Hematopoietic multipotent progenitor cell treated with erythropoietin and hydrocortisone succinate and interleukin-3 and kit ligand, for 4 days (in vitro differentiated cells): Measurements from ENCODE around the gene ATP2B2.
A peak's percentile ranks its signal among the peaks of the same experiment; 100 is the strongest.

Experiments
- DNase-seq: peaks from one replicate; pipeline ENCODE4 v3.0.0-alpha.2; 2015

Gene ATP2B2

DNA sequence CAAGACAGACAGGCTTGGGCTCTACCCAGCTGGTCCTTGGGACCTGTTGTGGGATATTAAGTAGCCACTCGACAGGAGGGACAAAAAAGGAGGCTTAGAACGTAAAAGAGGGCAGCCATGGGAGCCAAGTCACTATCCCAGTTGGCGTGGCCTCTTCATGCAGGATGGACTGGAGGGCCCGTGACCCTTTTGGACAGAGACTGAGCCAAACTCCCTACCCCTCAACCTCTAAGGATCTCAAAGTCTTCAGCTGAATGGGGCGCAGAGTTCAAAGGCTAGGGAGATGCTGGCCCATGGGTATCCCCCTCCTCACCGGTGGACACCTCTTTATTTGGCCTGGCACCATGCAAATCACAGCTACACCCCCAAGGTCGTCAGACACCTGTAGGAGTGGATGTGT, 126.6 kb downstream of the ATP2B2 start:
- no peak for DNase-seq

DNA sequence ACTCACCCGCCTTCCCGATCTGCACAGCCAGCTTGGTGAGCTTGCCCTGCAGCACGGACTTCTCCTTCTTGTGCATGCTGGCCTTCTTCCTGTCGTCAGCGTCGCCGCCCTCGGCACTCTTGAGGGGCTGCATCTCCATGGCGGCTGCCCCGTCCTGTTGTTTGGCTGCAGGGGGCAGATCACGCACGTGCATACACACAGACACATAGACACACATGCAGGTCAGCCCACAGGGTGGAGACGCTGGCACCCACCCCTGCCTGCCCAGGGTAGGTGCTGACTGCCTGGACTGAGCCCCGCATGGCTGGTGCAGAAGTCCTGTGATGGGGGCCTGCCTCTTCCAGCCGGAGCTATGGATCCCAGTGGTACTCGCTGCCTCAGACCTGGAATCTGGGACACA, 127.1 kb downstream of the ATP2B2 start:
- DNase-seq, result no peak

DNA sequence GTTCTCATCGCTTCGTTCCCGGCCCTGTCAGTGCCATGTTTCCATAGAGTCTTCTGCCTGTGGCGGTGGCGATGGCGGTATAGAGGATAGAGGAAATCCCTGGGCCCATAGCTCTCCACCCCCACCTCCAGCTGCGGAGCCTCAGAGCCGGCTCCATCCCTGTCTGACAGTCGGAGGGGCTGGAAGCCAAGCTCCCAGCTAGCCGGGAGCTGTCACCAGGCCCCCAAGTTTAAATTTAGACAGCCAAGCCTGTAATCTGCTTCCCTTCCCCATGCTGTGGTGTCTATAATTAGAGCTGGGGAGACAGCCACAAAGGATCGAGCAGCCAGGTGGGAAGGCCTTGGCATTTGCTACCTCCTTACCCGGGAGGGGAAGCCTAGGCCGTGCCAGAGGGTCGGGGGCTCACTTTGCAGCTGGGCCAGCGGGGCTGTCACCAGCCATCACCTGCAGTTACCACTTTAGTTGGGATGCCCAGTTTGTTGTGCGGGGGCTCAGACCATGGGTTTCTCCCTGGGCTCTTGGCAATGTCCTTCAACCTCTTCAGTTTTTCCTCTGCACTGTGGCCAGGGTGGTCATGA, 128.1 kb downstream of the ATP2B2 start:
- DNase-seq, result no peak

- no peak for DNase-seq
These were observed 129.0 kb downstream of the ATP2B2 start for GRCh38 chr3:10376353-10376752.

- no peak for DNase-seq
These were observed 129.9 kb downstream of the ATP2B2 start for GRCh38 chr3:10375296-10376053.

DNA sequence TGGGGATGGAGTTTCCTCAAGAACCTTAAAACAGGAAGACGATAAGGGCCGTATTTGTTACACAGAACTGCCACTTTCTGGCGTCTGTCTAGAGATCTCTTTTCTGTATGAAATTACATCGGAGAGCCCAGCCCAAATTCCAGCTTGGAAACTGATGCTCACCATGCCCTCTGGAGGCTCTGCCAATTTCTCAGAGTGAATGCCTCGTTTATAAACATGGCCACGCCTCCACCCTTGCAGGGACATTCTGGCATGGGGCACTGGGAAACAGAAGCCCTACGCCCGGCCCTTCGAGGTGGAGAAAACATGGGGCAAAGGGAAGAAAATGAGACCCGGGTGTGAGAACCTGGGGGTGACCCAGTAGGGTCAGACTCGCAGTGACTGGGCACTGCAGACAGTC, 131.1 kb downstream of the ATP2B2 start:
- DNase-seq, result no peak

DNA sequence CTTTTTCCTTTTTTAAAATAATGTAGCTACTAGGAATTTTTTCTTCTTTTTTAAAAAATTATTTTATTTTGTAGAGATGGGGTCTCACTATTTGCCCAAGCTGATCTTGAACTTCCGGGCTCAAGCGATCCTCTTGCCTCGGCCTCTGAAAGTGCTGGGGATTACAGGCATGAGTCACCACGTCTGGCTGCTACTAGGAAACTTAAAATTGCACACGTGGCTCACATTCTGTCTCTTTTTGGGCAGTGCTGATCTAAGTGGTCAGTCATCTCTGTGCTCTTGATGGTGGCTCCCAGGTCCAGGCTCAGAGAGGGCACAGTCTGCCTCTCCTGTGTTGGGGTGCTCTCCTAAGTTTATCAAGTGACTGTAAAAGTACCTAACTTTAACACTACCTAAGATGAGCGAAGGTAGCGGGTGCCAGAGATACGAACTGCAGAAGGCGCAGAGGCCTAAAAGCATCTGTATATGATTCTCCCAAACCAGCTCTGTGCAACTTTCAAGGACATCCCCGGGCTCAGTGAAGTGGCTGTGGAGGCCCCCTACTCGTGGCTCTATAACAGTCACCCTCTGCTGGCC, 131.6 kb downstream of the ATP2B2 start:
- no peak for DNase-seq

- no peak for DNase-seq
These were observed 133.6 kb downstream of the ATP2B2 start for GRCh38 chr3:10371789-10372188.

DNA sequence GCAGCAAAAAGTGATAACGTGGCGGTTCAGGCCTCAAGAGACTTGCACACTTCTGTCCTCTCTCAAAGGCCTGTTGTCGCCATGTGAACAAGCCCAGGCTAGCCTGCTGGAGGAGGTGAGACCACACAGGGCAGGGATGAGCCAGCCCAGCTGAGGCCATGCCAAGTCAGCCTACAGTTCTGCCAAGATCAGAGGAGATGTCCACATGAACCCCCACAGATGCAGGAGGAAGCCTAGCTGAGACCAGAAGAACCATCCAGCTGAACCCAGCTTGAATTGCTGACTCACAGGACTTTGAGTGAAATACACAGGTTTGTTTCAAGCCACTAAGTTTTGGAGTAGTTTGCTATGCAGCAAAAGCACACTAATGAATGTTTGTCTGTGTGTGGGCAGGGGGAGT, 134.2 kb downstream of the ATP2B2 start:
- DNase-seq, result no peak

DNA sequence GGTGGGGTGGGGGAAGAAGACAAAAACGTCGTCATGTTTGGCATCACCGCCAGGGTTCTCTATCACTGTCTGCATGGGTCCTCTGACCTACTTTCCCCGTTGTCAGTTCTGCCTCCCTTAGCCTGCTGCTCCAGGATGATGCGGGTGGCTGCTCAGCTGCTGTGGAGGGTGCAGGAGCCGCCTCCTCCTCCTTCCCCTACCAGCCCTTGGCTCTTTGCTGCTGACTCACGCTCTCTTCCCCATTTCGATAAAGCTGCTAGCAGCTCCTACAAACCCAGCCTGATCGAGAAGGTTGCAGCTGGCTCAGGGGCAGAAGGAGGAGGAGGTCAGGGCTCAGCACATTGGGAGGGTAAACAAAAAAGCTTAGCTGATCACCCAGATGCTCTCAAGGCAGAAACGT, 135.0 kb downstream of the ATP2B2 start:
- peak; percentile 89 for DNase-seq

DNA sequence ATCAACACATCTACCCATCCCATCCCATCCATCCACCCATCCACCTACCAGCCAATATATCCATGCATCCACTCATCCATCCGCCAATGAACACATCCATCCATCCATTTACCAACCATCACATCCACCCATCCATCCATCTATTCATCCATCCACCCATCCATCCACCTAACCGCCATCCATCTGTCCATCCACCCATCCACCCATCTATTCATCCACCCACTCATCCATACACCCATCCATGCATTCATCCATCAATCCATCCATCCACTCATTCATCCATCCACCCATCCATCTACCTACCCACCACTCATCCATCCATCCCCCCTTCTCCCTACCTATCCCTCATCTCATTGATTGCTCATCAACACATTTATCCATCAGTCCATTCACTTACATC, 136.9 kb downstream of the ATP2B2 start:
- DNase-seq, result no peak

GRCh38 chr3:10367506-10367905, 137.9 kb downstream of the ATP2B2 start:
- DNase-seq, result peak; percentile 59

GRCh38 chr3:10366651-10367101, 138.7 kb downstream of the ATP2B2 start:
- DNase-seq, result peak; percentile 59

DNA sequence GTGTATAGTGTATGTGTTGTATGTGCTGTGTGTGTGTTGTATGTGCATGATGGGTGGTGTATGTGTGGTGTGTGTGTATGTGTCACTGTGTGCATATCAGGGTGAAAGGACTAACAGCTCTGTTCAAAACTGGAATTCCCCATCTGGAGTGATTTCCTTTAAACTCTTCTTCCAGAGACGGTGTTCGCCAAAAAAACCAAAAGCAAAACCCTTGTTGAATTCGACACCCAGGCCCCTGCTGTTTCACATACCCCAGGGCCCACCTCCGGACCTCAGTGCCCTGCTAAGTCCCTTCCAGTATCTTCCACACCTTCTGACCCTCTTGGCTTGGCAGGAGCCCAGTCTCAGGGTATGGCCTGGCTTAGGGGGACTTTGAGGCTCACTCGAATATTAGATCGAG, 139.6 kb downstream of the ATP2B2 start:
- DNase-seq, result no peak

DNA sequence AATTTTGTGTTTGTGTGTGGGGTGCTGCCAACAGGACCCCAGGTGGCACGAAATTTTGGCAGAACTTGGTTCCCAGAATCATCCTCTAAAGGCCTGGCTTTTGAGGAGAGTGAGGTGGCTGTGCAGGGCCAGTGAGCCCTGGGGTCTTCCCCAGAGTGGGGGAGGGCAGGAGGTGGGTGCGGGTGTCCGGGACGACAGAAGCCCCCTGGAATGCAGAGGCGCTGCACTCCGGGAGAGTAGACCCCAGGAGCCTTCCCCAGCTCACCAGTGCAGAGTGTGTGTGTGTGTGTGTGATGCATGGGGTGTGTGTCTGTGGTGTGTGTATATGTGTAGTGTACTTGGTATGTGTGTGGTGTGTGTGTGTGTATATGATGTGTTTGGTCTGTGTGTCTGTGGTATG, 140.1 kb downstream of the ATP2B2 start:
- no peak for DNase-seq

- DNase-seq, result peak; percentile 80
These were observed 140.6 kb downstream of the ATP2B2 start for GRCh38 chr3:10364806-10365205.

GRCh38 chr3:10363935-10364334, 141.5 kb downstream of the ATP2B2 start:
- DNase-seq, result no peak

DNA sequence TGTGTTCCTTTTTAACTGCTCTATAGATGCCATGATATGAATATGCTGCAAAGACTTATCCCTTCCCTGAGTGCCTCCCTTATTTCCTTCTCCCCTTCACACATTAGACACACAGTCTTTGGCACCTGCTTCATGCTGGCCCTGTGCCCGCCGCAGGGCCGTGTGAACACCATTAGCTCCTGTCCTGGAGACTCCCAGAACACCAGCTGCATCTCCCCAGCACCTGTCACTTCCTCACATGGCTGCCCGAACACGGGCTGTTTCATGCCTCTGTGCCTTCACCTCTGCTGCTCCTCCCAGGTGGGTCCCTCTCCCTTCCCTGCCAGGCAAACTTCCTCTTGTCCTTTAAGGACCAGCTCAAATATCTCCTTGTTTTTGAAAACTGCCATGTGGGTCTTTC, 144.0 kb downstream of the ATP2B2 start:
- no peak for DNase-seq

DNA sequence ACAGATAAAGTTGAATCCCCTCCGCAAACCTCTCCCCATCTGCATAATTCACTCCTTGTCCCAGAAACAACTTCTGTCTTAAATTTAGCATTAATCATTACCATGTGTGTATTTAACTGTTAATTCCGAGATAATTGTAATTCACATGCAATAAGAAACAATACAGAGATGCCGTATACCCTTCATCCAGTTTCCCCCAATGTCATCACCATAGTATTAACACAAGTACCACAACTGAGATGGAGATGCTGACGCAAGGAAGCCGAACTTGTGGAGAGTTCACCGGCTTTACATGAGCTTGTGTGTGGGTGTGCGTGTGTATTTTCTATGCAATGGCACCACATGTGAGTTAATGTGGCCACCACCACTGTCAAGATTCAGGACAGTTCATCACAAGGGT, 144.9 kb downstream of the ATP2B2 start:
- no peak for DNase-seq

DNA sequence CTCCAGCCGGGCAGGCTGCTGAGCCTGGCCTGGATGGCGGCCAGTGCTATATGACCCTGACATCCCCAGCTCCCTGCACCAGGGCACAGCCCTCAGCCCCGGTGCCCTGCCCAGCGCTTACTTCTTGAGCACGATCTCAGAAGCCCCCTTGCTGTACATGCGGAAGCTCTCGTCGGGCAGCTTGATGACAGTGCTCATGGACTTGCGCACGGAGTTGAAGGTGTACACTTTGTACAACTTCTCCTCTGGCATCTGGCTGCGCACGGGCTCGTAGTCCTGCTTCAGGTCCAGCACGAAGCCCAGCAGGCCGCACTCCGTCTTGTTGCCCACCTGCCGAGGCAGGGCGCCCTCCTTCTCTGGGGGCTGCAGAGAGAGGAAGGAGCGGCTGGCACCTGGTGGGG, 145.6 kb downstream of the ATP2B2 start:
- no peak for DNase-seq

DNA sequence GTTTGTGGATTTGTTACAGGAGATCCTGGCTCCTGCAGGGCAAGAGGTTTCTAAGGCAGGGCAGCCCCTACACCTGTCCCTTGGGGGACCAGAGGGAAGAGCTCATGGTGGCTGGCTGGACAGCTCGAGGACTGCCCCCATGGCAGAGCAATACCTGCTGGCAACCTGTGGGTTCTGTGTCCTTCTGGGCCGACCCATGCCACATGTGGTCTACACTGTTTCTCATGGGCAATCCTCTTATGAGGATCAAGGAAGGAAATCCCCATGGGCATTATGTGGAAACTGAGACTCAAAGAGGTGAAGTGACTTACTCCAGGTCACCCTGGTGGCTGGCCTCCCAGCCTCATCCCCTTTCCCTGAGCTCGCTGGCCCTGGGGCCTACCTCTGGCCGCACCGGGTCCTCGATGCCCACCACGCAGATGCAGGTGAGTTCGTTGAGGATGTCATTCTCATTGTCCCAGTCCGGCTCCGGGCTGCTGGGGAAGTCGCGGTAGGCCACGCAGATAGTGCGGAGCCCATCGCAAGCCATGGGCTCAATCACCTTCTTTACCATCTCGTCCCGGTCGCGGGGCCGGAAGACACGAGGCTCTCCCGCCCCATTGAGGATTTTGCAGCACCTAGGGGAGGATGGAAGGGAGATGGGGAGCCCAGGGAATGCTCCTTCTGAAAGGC, 146.9 kb downstream of the ATP2B2 start:
- no peak for DNase-seq

- DNase-seq, result no peak
These were observed 147.6 kb downstream of the ATP2B2 start for GRCh38 chr3:10357592-10358308.

GRCh38 chr3:10357095-10357494, 148.3 kb downstream of the ATP2B2 start:
- DNase-seq, result no peak
